HepG2 (cell line): Measurements from ENCODE around the gene RBM6. TPM values are rescaled to one million over a fixed set of nuclear protein-coding genes. Genes with fewer than 3 reads are reported as not detected.

Source experiments
- ATAC-seq: fragments of 200-7000 bp; cut with Tn5 transposase; 3 replicates; pipeline ENCODE4 v1.9.1; 2020; ENCODE audit warnings: mild to moderate bottlenecking, moderate library complexity
- BruUV-seq: library from RNA; stranded (reverse); fragments of 400-500 nt; replicated peaks from 2 replicates; lab custom pipeline; 2021; lab: Mats Ljungman, UMichigan
- CTCF ChIA-PET: fragments of 300-600 bp; formaldehyde crosslinking; extraction: SDS; loops from one replicate; lab custom pipeline; 2021; ENCODE audit warnings: low total read pairs, inconsistent platforms, low intra/inter-chr PET ratio; lab: Yijun Ruan, JAX
- POLR2A ChIA-PET: fragments of 350-600 bp; sonication (Branson Sonifier 250); formaldehyde crosslinking; loops from one replicate; lab custom pipeline; 2020; ENCODE audit warnings: antibody characterized with exemption, inconsistent platforms; lab: Yijun Ruan, JAX
- DNase-seq: peaks from one replicate; pipeline ENCODE4 v3.0.0-alpha.2; 2015; ENCODE audit warnings: low spot score
- FAIRE-seq: peaks from 3 replicates; lab custom pipeline; 2011; peaks lifted over from hg19 to GRCh38; lab: Jason Lieb, UNC
- H2AFZ ChIP-seq: one replicate; pipeline ENCODE4 v1.6.1; 2011; ENCODE audit warnings: low read length, inconsistent platforms
- H3K27ac ChIP-seq: fragments of 300-600 bp; 3 replicates; pipeline ENCODE4 v1.8.0; 2011; ENCODE audit warnings: mixed run types, mild to moderate bottlenecking, mixed read lengths, low read length, inconsistent platforms; ENCODE audit not compliant: insufficient read depth; ENCODE audit errors: extremely low read length
- H3K27me3 ChIP-seq, 2 experiments: fragments of 200-600 bp in 1 of 2; 2 replicates in 1 of 2; 3 replicates in 1 of 2; pipeline versions ENCODE4 v1.6.0 to v1.8.0; 2011; ENCODE audit warnings: low read length in 2 of 2, mild to moderate bottlenecking in 2 of 2, moderate library complexity in 2 of 2, inconsistent platforms in 1 of 2; ENCODE audit not compliant: insufficient read depth in 2 of 2, control insufficient read depth in 1 of 2
- H3K36me3 ChIP-seq, 2 experiments: fragments of 200-600 bp in 1 of 2; replicated peaks in 1 of 2; 2 replicates in 1 of 2; 3 replicates in 1 of 2; pipeline versions ENCODE4 v1.5.1 to v1.8.0; 2011; ENCODE audit warnings: low read length in 2 of 2, inconsistent platforms in 1 of 2; ENCODE audit not compliant: insufficient read depth in 2 of 2, control insufficient read depth in 1 of 2
- H3K4me1 ChIP-seq: 2 replicates; pipeline ENCODE4 v1.5.1; 2012; ENCODE audit warnings: low read length, inconsistent platforms; ENCODE audit not compliant: insufficient read depth
- H3K4me2 ChIP-seq: 2 replicates; pipeline ENCODE4 v1.6.0; 2011; ENCODE audit warnings: low read depth, low read length, inconsistent platforms
- H3K4me3 ChIP-seq, 3 experiments: fragments of 200-600 bp in 1 of 3; sonication (generic), shearing (Covaris generic) in 1 of 3; replicated peaks in 1 of 3; 2 replicates each; pipeline ENCODE4 v1.5.1; 2011 to 2016; ENCODE audit warnings: low read length in 3 of 3, inconsistent platforms in 2 of 3, low read depth in 2 of 3, mild to moderate bottlenecking in 2 of 3, control low read depth in 1 of 3, mixed read lengths in 1 of 3; ENCODE audit not compliant: insufficient read depth in 1 of 3
- H3K79me2 ChIP-seq: one replicate; pipeline ENCODE4 v1.6.1; 2011; ENCODE audit warnings: low read length, inconsistent platforms; ENCODE audit not compliant: insufficient read depth
- H3K9ac ChIP-seq: 2 replicates; pipeline ENCODE4 v1.6.0; 2011; ENCODE audit warnings: mild to moderate bottlenecking, low read depth, low read length, inconsistent platforms; ENCODE audit not compliant: insufficient read depth
- H3K9me3 ChIP-seq: 2 replicates; pipeline ENCODE4 v1.5.1; 2012; ENCODE audit warnings: mild to moderate bottlenecking, low read length
- H4K20me1 ChIP-seq: 2 replicates; pipeline ENCODE4 v1.6.0; 2011; ENCODE audit warnings: inconsistent platforms, mild to moderate bottlenecking, low read length, moderate library complexity; ENCODE audit not compliant: insufficient read depth
- ASH2L ChIP-seq: fragments of 300-600, 200-600 bp; sonication (generic); IDR thresholded peaks from 2 replicates; pipeline ENCODE4 v1.7.0; 2017; ENCODE audit warnings: low read depth, mild to moderate bottlenecking, moderate library complexity, mixed read lengths, low read length; ENCODE audit not compliant: insufficient read length
- FOXP1 ChIP-seq, 2 experiments: fragments of 450-650 bp in 1 of 2; IDR thresholded peaks; 2 replicates each; pipeline ENCODE4 v1.6.1; 2017 to 2018; ENCODE audit warnings: antibody characterized with exemption in 1 of 2
- HNRNPH1 ChIP-seq: fragments of 200-400 bp; formaldehyde crosslinking; optimal IDR thresholded peaks from 2 replicates; pipeline ENCODE3; 2017; ENCODE audit warnings: mild to moderate bottlenecking, low read depth, low read length
- KLF16 ChIP-seq, 2 experiments: sonication (generic) in 1 of 2; formaldehyde crosslinking in 1 of 2; IDR thresholded peaks; 2 replicates each; pipeline versions ENCODE4 v1.6.1 to v1.8.0; 2016 to 2023; ENCODE audit warnings: missing genetic modification reagents in 2 of 2, missing compliant biosample characterization in 1 of 2
- RARA ChIP-seq: IDR thresholded peaks from 2 replicates; pipeline ENCODE4 v1.6.1; 2016; ENCODE audit warnings: missing genetic modification reagents, missing compliant biosample characterization
- TBX2 ChIP-seq: sonication (generic); formaldehyde crosslinking; IDR thresholded peaks from 2 replicates; pipeline ENCODE4 v1.5.0; 2020; ENCODE audit warnings: missing genetic modification reagents, mild to moderate bottlenecking, borderline replicate concordance
- ZNF101 ChIP-seq: sonication (generic); formaldehyde crosslinking; IDR thresholded peaks from 2 replicates; pipeline ENCODE4 v1.4.0; 2020; ENCODE audit warnings: mild to moderate bottlenecking, low read depth, missing genetic modification reagents, borderline replicate concordance
- ZNF253 ChIP-seq: sonication (generic); formaldehyde crosslinking; IDR thresholded peaks from 2 replicates; pipeline ENCODE4 v1.8.0; 2022; ENCODE audit warnings: mild to moderate bottlenecking, missing genetic modification reagents, borderline replicate concordance
- ZNF263 ChIP-seq: sonication (generic); formaldehyde crosslinking; IDR thresholded peaks from 2 replicates; pipeline ENCODE4 v1.4.0; 2020; ENCODE audit warnings: missing genetic modification reagents
- ZNF562 ChIP-seq: sonication (generic); formaldehyde crosslinking; IDR thresholded peaks from 2 replicates; pipeline ENCODE4 v1.8.0; 2022; ENCODE audit warnings: missing genetic modification reagents, borderline replicate concordance
- ZNF782 ChIP-seq: sonication (generic); formaldehyde crosslinking; IDR thresholded peaks from 2 replicates; pipeline ENCODE4 v1.4.0; 2020; ENCODE audit warnings: missing genetic modification reagents, mild to moderate bottlenecking, borderline replicate concordance
- WGBS: methylation state at CpG from one replicate; pipeline ENCODE4 v1.1.6; 2017; ENCODE audit warnings: low lambda C conversion rate; 5-methylcytosine and 5-hydroxymethylcytosine counted together
- in situ Hi-C: cut with HindIII; loops from 2 replicates; pipeline ENCODE4 v1.10.0; 2017; ENCODE audit warnings: low pct_unique_long_range_greater_than_20kb; ENCODE audit not compliant: extremely low pct_ligation_motif_present
- intact Hi-C: fragments of 100-400 bp; cut with micrococcal nuclease; formaldehyde crosslinking; loops from one replicate; pipeline ENCODE4 v1.10.0; 2022; ENCODE audit not compliant: unreplicated experiment
- polyA plus RNA-seq, 8 experiments: library from polyadenylated mRNA; depleted of rRNA in 3 of 8; stranded (reverse) in 7 of 8; unstranded in 1 of 8; fragments of >200 nt; fragmentation: Illumina TruSeq in 4 of 8; extraction: Trizol in 4 of 8; gene quantifications; 2 replicates each; pipeline versions ENCODE4 v1.2.1 to v1.2.3, GENCODE V29; 2011 to 2016; ENCODE audit warnings: low read depth in 4 of 8, missing spikeins in 1 of 8, mixed read lengths in 1 of 8; ENCODE audit not compliant: insufficient read depth in 1 of 8
- total RNA-seq, 5 experiments: library from RNA; depleted of rRNA; stranded (reverse); fragments of >200 nt; fragmentation: Illumina TruSeq; extraction: Trizol; gene quantifications; 2 replicates each; pipeline ENCODE4 v1.2.3, GENCODE V29; 2016; ENCODE audit warnings: low read depth in 1 of 5
- TF ChIP-seq, protein P1 (sequence below): IDR thresholded peaks from 2 replicates; pipeline ENCODE4 v1.6.1; 2012; ENCODE audit warnings: inconsistent platforms

The RBM6 gene
- total and polyA plus RNA-seq, 2 of the 13 experiments (the other 11 are each of a cell fraction or from before 2014, with no cell fraction given) = 72.7 to 86.1 TPM

- H3K4me3 ChIP-seq = no peak overlapping the region
- ATAC-seq = no peak
- no peaks in the 10 kb centered on the region; a peak in 2 of 5 replicates for H3K36me3 ChIP-seq
- H3K27ac ChIP-seq = no peak overlapping the region
- H3K79me2 ChIP-seq = no peaks in the 10 kb centered on the region
- no peak for FAIRE-seq
- BruUV-seq = no TSS peak
- no peak for DNase-seq
- no peak overlapping the region for H2AFZ ChIP-seq
- H3K4me2 ChIP-seq = no peak overlapping the region
- ChIA-PET CTCF (no interaction called here), POLR2A (no interaction called here)
- no peak overlapping the region for H3K9ac ChIP-seq
- H3K9me3 ChIP-seq = no peaks in the 10 kb centered on the region
- intact Hi-C loops (no loop called here), in situ Hi-C loops (no loop called here)
- no peak for TF ChIP-seq ZNF101 (CRISPR knock-in tag)
- no peak for TF ChIP-seq ASH2L
- no peak for TF ChIP-seq ZNF263
- no peak for TF ChIP-seq KLF16 (CRISPR knock-in tag; IDR thresholded peaks at IDR 0.05)
- no peak for TF ChIP-seq ZNF782 (CRISPR knock-in tag)
- no peak for TF ChIP-seq ZNF562 (CRISPR knock-in tag)
- no peak for TF ChIP-seq FOXP1 (IDR thresholded peaks at IDR 0.05)
- TF ChIP-seq FOXP1 (CRISPR knock-in tag; IDR thresholded peaks at IDR 0.05) = no peak
- TF ChIP-seq TBX2 (CRISPR knock-in tag) = no peak
- no peak for TF ChIP-seq RARA
- TF ChIP-seq ZNF253 (CRISPR knock-in tag) = no peak
- no peak for TF ChIP-seq HNRNPH1
- TF ChIP-seq, protein P1, sequence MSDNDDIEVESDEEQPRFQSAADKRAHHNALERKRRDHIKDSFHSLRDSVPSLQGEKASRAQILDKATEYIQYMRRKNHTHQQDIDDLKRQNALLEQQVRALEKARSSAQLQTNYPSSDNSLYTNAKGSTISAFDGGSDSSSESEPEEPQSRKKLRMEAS = no peak
- H3K4me1 ChIP-seq = peaks cover 7% of the 10 kb centered on the region
- no peaks in the 10 kb centered on the region for H4K20me1 ChIP-seq
- no peaks in the 10 kb centered on the region for H3K27me3 ChIP-seq
- WGBS = 96% methylated on average over 26 of the region's 48 CpGs
Measured at GRCh38 chr3:49910409-49911123, 29.4 kb upstream of the RBM6 start.
